Loucy (cell line): ENCODE results near the gene LRRC17.

Experiments used
- H2AFZ ChIP-seq: fragments of 200-600 bp; sonication (generic); 2 replicates; pipeline ENCODE4 v1.6.0; 2016; ENCODE audit warnings: antibody characterized with exemption, mild to moderate bottlenecking, low read length, moderate library complexity
- H3F3A ChIP-seq: fragments of 200-600 bp; 2 replicates; pipeline ENCODE4 v1.6.0; 2016; ENCODE audit warnings: antibody characterized with exemption, low read depth, mild to moderate bottlenecking
- H3K27me3 ChIP-seq: fragments of 200-600 bp; sonication (generic); 2 replicates; pipeline ENCODE4 v1.6.1; 2014; ENCODE audit warnings: low read length, mild to moderate bottlenecking; ENCODE audit not compliant: insufficient read depth, poor library complexity, severe bottlenecking
- H3K36me3 ChIP-seq: fragments of 200-600 bp; sonication (generic); 2 replicates; pipeline ENCODE4 v1.6.1; 2016; ENCODE audit warnings: low read length; ENCODE audit not compliant: insufficient read depth
- H3K4me1 ChIP-seq: fragments of 200-600 bp; sonication (generic); 2 replicates; pipeline ENCODE4 v1.5.1; 2014; ENCODE audit warnings: low read length, mild to moderate bottlenecking; ENCODE audit not compliant: insufficient read depth, poor library complexity, severe bottlenecking
- H3K4me2 ChIP-seq: fragments of 200-600 bp; sonication (generic); 2 replicates; pipeline ENCODE4 v1.6.0; 2014; ENCODE audit warnings: antibody characterized with exemption, low read length, low read depth, mild to moderate bottlenecking; ENCODE audit not compliant: poor library complexity, severe bottlenecking
- H3K4me3 ChIP-seq: fragments of 200-600 bp; sonication (generic); 2 replicates; pipeline ENCODE4 v1.5.1; 2014; ENCODE audit warnings: low read length, mild to moderate bottlenecking, mixed read lengths; ENCODE audit not compliant: poor library complexity, severe bottlenecking
- H3K79me2 ChIP-seq: fragments of 200-600 bp; sonication (generic); 2 replicates; pipeline ENCODE4 v1.6.1; 2014; ENCODE audit warnings: low read length; ENCODE audit not compliant: insufficient read depth
- H3K9ac ChIP-seq: fragments of 200-600 bp; sonication (generic); 2 replicates; pipeline ENCODE4 v1.6.0; 2014; ENCODE audit warnings: mild to moderate bottlenecking, low read depth, low read length, moderate library complexity; ENCODE audit not compliant: poor library complexity, severe bottlenecking
- H3K9me2 ChIP-seq: fragments of 200-600 bp; sonication (generic); replicated peaks from 2 replicates; pipeline ENCODE4 v1.6.1; 2016; ENCODE audit warnings: low read depth, low read length, mixed read lengths
- H3K9me3 ChIP-seq: fragments of 200-600 bp; sonication (generic); 2 replicates; pipeline ENCODE4 v1.6.1; 2014; ENCODE audit warnings: mild to moderate bottlenecking, antibody characterized with exemption, low read length, low read depth; ENCODE audit not compliant: insufficient read depth
- H4K20me1 ChIP-seq: fragments of 200-600 bp; sonication (generic); 2 replicates; pipeline ENCODE4 v1.6.0; 2014; ENCODE audit warnings: antibody characterized with exemption, low read length, mild to moderate bottlenecking; ENCODE audit not compliant: insufficient read depth, poor library complexity, severe bottlenecking
- EZH2phosphoT487 ChIP-seq: fragments of 200-600 bp; IDR thresholded peaks from 2 replicates; pipeline ENCODE4 v1.6.1; 2018; ENCODE audit warnings: antibody characterized with exemption, mild to moderate bottlenecking, moderate library complexity, borderline replicate concordance
- TF ChIP-seq, protein P1 (sequence below): fragments of 200-600 bp; sonication (generic); conservative IDR thresholded peaks from 2 replicates; pipeline ENCODE4 v1.5.1; 2014; ENCODE audit warnings: mild to moderate bottlenecking, antibody characterized with exemption, low read length

Gene LRRC17

DNA sequence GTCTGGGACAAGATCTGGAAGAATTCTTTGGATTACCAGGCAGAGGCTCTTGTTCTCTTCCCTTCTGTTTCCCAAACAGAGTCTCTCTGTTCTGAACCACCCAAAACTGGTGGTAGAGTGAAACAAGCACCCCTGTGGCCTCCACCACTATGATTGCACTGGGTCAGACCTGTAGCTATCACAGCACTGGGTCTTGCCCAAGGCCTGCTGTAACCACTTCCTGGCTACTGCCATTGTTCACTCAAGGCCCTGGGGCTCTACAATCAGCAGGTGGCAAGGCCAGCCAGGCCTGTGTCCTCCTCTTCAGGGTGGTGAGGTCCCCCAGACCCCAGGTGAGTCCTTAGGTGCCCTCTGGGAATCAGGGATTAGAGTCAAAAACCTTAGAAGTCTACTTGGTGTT, 4.1 kb upstream of the LRRC17 start:
- H3K4me3 ChIP-seq: no peak overlapping the region
- no peaks in the 10 kb centered on the region for H3K36me3 ChIP-seq
- H3K4me2 ChIP-seq: no peak overlapping the region
- no peaks in the 10 kb centered on the region for H3K9me3 ChIP-seq
- H3K79me2 ChIP-seq: no peaks in the 10 kb centered on the region
- H3K9ac ChIP-seq: no peak overlapping the region
- H3K9me2 ChIP-seq: no peaks in the 10 kb centered on the region
- TF ChIP-seq, protein P1, sequence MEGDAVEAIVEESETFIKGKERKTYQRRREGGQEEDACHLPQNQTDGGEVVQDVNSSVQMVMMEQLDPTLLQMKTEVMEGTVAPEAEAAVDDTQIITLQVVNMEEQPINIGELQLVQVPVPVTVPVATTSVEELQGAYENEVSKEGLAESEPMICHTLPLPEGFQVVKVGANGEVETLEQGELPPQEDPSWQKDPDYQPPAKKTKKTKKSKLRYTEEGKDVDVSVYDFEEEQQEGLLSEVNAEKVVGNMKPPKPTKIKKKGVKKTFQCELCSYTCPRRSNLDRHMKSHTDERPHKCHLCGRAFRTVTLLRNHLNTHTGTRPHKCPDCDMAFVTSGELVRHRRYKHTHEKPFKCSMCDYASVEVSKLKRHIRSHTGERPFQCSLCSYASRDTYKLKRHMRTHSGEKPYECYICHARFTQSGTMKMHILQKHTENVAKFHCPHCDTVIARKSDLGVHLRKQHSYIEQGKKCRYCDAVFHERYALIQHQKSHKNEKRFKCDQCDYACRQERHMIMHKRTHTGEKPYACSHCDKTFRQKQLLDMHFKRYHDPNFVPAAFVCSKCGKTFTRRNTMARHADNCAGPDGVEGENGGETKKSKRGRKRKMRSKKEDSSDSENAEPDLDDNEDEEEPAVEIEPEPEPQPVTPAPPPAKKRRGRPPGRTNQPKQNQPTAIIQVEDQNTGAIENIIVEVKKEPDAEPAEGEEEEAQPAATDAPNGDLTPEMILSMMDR: no peak
- no peak for TF ChIP-seq EZH2phosphoT487
- no peak overlapping the region for H2AFZ ChIP-seq
- H3K27me3 ChIP-seq: no peaks in the 10 kb centered on the region
- H3F3A ChIP-seq: no peaks in the 10 kb centered on the region
- no peaks in the 10 kb centered on the region for H3K4me1 ChIP-seq
- no peaks in the 10 kb centered on the region for H4K20me1 ChIP-seq

DNA sequence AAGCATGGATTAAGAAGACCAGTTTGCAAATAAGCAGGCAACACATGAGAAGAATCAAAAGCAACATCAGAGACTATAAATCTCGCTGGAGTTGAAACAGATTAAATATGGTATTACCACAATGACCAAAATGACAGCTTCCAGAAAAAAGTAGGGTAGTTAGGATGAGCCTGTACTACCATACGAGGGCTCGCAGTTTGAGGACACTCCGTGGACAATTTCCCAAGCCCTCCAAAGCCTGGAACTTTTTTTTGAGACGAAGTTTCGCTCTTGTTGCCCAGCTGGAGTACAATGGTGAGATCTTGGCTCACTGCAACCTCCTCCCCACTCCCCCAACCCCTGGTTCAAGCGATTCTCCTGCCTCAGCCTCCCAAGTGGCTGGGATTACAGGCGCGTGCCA, 1.0 kb downstream of the LRRC17 start:
- Histone ChIP-seq H3K9me3 (no peaks in the 10 kb centered on the region), H3K36me3 (no peaks in the 10 kb centered on the region), H3K9me2 (no peaks in the 10 kb centered on the region), H3K79me2 (no peaks in the 10 kb centered on the region), H3K4me3 (no peak overlapping the region), H3K4me2 (no peak overlapping the region), H3K27me3 (no peaks in the 10 kb centered on the region), H3F3A (no peaks in the 10 kb centered on the region), H3K4me1 (no peaks in the 10 kb centered on the region), H2AFZ (no peak overlapping the region), H4K20me1 (no peaks in the 10 kb centered on the region), H3K9ac (no peak overlapping the region)
- TF ChIP-seq, protein P1: no peak
- TF ChIP-seq EZH2phosphoT487: no peak

DNA sequence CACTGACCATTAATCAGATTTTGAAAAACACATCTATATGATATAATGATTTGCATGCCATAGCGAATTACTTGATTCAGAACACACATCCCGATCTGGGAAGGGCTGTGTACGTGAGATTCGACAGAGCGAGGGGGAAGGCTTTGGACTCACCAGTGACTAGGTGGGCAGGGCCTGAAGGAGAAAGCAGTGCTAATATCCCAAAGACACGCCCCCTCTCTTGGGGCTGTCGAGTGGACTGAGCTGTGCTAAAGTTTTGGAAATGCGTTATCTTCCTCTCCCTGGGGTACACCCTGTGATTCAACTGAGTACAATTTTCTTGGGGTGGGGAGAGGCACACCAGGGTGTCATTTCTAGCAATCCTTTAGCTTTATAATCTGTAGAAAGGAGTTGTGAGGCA, 1.8 kb downstream of the LRRC17 start:
- no peaks in the 10 kb centered on the region for H3F3A ChIP-seq
- no peak overlapping the region for H3K4me3 ChIP-seq
- H2AFZ ChIP-seq: no peak overlapping the region
- H3K4me2 ChIP-seq: no peak overlapping the region
- H3K9me3 ChIP-seq: no peaks in the 10 kb centered on the region
- H3K9ac ChIP-seq: no peak overlapping the region
- H3K9me2 ChIP-seq: no peaks in the 10 kb centered on the region
- no peaks in the 10 kb centered on the region for H3K79me2 ChIP-seq
- TF ChIP-seq, protein P1: no peak
- no peak for TF ChIP-seq EZH2phosphoT487
- no peaks in the 10 kb centered on the region for H3K36me3 ChIP-seq
- H4K20me1 ChIP-seq: no peaks in the 10 kb centered on the region
- no peaks in the 10 kb centered on the region for H3K4me1 ChIP-seq
- H3K27me3 ChIP-seq: no peaks in the 10 kb centered on the region
